GM12892 (cell line): Measurements from ENCODE around the gene MB.

Experiments
- POLR2A ChIP-seq: IDR thresholded peaks from 2 replicates; pipeline ENCODE4 v1.6.1; 2011; ENCODE audit warnings: low read depth, low read length, control low read depth
- POLR2AphosphoS5 ChIP-seq: IDR thresholded peaks from 2 replicates; pipeline ENCODE4 v1.6.1; 2011; ENCODE audit warnings: low read depth, low read length, control low read depth

DNA sequence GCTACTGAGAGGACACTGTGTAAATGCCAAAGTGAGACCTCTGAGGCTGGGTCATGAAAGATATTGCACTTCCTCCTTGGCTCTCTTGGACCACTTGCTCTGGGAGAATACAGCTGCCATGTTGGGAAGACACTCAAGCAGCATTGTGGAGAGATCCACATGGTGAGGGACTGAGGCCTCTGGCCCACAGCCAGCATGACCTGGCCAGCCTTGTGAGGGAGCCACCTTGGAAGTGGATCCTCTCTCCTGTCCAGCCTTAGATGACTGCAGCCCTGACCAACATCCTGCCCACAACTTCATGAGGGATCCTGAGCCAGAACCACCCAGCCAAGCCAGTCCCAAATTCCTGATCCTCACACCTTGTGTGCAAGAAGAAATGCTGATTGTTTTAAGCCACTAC lies 30.4 kb downstream of the MB start:
- no peak for TF ChIP-seq POLR2A
- TF ChIP-seq POLR2AphosphoS5 = no peak
